ENCODE data around the gene B4GALT3. TPM values are rescaled to one million over a fixed set of nuclear protein-coding genes. Genes with fewer than 3 reads are reported as not detected.

The B4GALT3 gene
- total and polyA plus RNA-seq, 2 of the 8 experiments (the other 6 are each of a cell fraction or from before 2014, with no cell fraction given), result 42.3 to 43.0 TPM

- TF ChIP-seq NRF1 (IDR thresholded peaks at IDR 0.05; ENCODE audit: low read depth, low read length), result no peak
- TF ChIP-seq KDM1A (IDR thresholded peaks at IDR 0.05; ENCODE audit: borderline replicate concordance, low read length), result no peak
- TF ChIP-seq TAF1 (IDR thresholded peaks at IDR 0.05; ENCODE audit: low read depth, low read length), result no peak
- no peak for TF ChIP-seq EGR1 (IDR thresholded peaks at IDR 0.05; ENCODE audit: borderline replicate concordance, low read depth, low read length)
- TF ChIP-seq SIX5 (IDR thresholded peaks at IDR 0.05; ENCODE audit: low read depth, low read length), result no peak
- no peak for TF ChIP-seq SP1 (IDR thresholded peaks at IDR 0.05; ENCODE audit: low read depth, low read length)
- no peak for TF ChIP-seq BCL11A (IDR thresholded peaks at IDR 0.05; ENCODE audit: low read depth in 2 of 2, low read length in 2 of 2)
- TF ChIP-seq TEAD4 (IDR thresholded peaks at IDR 0.05; ENCODE audit: low read depth, low read length), result no peak
These were observed 47.0 kb downstream of the B4GALT3 start (continued) for GRCh38 chr1:161130266-161130665.

Data from H1 (cell line).